NCI-H128 (cell line): ENCODE measurements around the gene PIK3C2G.

Experiments
- DNase-seq: peaks from one replicate; lab custom pipeline; 2025; ENCODE audit not compliant: unreplicated experiment; lab: John Stamatoyannopoulos, UW

PIK3C2G gene

GRCh38 chr12:18552829-18553228, 291.5 kb downstream of the PIK3C2G start:
- DNase-seq: no peak

DNA sequence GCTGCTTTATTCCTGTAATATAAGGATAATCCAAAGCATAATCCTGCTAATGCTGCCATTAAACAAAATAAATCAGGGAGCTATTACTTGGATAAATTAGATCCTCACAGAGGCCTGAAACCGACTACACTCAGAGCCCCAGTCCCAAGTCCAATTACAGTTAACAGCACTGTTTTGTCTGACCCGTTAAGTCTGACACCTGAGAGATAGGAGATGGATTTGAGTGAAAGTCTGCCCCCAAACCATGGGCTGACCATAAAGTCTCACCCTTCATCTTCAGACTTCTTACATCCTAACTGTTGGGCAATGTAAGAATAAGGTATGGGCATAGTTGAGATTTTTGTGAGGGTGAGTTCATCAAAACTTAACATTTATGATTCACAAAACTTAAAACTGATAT, 294.8 kb downstream of the PIK3C2G start:
- no peak for DNase-seq

GRCh38 chr12:18559242-18559641, 297.9 kb downstream of the PIK3C2G start:
- no peak for DNase-seq

DNA sequence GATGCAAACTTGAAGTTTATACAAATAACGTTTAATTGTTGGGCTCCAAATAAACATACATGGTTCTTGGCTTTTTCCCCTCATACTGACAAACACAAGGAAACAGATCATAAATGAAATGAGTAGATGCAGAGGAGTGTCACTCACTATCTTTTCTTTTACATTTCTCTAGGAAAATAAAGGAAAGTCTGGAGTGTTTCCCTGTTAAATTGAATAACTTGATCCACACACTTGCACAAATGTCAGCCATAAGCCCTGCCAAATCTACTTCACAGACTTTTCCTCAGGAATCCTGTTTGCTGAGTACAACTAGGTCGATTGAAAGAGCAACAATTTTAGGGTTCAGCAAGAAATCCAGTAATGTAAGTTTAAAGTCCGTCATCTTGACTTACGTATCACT, 301.2 kb downstream of the PIK3C2G start:
- no peak for DNase-seq

DNA sequence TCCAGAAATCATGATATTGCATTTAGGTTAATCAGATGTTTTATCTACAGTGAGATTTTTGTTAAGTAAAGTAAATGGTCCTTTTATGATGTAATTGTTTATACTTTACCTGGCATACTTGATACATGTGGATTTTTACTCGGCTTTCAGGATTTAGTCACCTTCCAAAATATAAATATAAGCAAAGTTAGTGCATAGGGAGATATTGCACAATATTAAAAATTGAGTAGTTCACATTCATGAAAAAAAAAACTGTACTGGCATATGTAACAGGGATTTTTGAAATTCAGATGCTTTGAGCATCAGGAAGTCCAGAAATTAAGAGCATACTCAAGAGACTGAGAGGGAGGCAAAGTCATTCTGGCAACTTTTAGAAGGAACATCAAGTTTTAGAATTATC, 303.0 kb downstream of the PIK3C2G start:
- no peak for DNase-seq

GRCh38 chr12:18567787-18568186, 306.5 kb downstream of the PIK3C2G start:
- no peak for DNase-seq

- no peak for DNase-seq
Observed at GRCh38 chr12:18570543-18570942, 309.2 kb downstream of the PIK3C2G start.

- no peak for DNase-seq
Observed at GRCh38 chr12:18576104-18576626, 314.8 kb downstream of the PIK3C2G start.

GRCh38 chr12:18576648-18577047, 315.3 kb downstream of the PIK3C2G start:
- DNase-seq: no peak

GRCh38 chr12:18578191-18578590, 316.9 kb downstream of the PIK3C2G start:
- DNase-seq: no peak

- no peak for DNase-seq
Observed at GRCh38 chr12:18580291-18580690, 319.0 kb downstream of the PIK3C2G start.

DNA sequence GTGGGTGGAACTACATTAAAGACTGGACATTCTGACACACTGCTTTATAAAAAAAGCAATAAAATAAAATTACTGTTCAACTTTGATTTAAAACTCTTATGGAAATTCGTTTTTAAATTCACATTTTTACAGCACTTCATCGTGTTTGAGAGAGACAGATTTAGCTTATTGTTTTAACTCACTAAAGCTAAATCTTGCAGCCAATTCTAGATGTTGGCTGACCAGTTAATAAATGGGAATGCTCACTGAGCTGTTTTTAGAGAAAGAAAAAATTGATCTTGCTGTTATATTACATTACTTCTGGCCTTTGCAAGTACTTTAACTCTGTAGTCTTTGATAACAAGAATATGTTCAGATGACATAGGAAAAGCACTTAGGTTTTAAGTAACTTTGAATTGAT, 319.4 kb downstream of the PIK3C2G start:
- DNase-seq: no peak

GRCh38 chr12:18581232-18581962, 320.1 kb downstream of the PIK3C2G start:
- DNase-seq: no peak

DNA sequence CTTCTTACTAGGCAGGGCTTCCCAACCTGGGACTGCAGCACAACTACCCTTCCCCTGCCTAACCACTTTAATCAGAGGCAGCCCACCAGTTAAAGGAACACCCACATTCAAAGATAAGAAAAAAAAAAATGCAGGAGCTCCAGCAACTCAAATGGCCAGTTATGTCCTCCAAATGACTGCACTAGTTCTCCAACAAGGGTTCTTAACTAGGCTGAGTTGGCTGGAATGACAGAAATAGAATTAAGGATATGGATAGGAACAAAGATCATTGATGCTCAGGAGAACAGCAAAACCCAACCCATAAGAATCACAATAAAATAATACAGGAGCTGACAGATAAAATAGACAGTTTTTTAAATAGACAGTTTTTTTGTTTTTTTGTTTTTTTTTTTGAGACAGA, 322.3 kb downstream of the PIK3C2G start:
- no peak for DNase-seq

DNA sequence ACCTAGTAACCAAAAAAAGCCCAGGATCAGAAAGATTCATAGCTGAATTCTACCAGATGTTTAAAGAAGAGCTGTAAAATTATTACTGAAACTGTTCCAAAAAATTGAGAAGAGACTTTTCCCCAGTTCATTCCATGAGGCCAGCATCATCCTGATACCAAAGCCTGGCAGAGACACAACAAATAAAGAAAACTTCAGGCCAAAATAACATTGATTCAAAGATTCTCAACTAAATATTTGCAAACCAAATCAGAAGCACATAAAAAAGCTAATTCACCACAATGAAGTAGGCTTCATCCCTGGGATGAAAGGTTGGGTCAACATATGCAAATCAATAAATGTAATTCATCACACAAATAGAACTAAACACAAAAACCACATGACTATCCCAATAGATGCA, 325.3 kb downstream of the PIK3C2G start:
- no peak for DNase-seq

DNA sequence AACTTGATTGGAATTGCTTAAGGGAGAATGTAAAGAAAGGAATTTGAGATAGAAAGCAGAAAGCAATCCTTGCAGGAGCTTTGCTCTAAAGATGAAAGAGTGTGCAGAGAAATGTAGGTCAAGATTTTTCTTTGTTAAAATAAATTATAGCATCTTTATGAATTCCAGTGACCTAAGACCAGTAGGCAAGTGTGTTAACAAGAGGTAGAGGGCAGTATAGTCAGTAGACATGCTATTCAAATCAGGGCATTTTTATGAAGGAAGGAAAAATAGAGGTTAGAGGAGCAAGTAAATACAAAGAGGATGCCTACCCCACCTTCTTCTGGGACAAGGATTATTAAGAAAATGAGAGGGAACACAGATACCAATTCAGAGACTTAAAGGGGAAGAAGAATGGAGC, 328.0 kb downstream of the PIK3C2G start:
- DNase-seq: no peak

DNA sequence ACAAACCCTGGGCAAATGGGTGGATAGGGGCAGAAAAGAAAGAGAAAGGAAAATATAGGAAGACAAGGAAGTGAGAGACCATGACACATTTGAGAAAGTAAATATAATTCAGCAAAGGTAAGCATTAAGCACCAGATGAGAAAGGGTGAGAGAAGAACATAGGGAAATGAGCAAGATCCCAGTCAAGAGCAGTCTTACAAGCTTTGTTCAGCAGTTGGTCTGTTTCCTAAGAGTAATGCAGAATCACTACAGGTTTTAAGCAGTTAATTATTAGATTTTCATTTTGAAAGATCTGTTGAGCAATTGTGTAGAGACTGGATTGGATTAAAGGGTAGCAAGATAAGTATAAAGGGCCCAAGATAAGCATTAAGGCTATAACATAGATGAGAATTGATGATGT, 330.2 kb downstream of the PIK3C2G start:
- DNase-seq: no peak

- DNase-seq: no peak
Observed at GRCh38 chr12:18595412-18595811, 334.1 kb downstream of the PIK3C2G start.

- no peak for DNase-seq
Observed at GRCh38 chr12:18601962-18602361, 340.6 kb downstream of the PIK3C2G start.

- DNase-seq: no peak
Observed at GRCh38 chr12:18612971-18613370, 351.7 kb downstream of the PIK3C2G start.

DNA sequence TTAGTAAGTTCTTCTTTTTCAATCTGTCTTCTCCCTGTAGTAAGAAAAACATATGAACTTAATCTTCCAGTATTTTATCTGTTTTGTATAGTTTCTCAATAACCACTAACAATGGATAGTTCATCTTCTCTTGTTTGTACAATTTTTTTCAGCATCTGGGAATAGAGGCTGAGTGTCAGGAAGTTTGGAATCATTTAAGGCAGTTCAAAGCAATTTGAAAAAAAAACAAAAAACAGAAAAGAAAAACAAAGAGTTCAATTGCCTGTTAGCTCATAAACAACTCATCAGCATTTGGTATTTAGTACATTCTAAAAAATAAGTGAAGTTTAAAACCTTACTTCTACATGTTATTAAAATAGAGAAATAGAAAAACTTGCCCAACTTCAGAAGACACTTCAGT, 359.7 kb downstream of the PIK3C2G start:
- no peak for DNase-seq

DNA sequence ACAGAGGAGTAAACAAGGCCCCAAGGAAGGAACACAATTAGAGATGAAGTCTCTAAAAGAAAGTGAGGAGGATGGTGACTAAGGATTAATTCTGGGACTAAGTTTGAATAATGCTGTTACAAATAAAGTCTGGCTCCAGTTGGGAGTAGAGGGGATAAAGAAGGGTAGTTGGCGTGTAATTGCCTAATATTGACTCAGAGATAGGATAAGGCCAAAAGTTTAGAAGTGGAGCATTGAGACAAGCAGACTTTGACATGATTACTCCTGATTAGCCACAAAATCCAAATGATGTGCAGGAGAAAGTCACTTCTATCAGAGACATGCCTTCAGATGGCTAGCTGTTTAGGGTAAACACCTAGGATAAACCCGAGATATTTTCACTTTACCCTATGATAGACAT, 368.1 kb downstream of the PIK3C2G start:
- no peak for DNase-seq

DNA sequence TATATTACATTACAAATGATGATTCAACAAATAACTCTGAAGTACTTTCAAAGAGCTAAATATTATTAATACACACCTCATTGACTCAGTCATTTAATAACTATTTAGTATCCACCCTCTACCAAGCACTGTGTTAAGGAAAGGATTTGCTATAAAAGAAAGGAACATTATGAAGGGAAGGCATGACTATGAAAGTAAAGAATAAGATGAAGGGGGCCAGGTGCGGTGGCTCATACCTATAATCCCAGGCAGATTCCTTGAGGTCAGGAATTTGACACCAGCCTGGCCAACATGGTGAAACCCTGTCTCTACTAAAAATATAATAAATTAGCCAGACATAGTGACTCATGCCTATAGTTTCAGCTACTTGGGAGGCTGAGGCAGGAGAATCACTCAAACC, 368.6 kb downstream of the PIK3C2G start:
- no peak for DNase-seq
